GM10266 (cell line): ENCODE measurements around the gene BRINP2.

Experiments
- DNase-seq: peaks from one replicate; pipeline ENCODE4 v3.0.0; 2012; ENCODE audit errors: extremely low spot score
- TF ChIP-seq, protein P1 (sequence below): IDR thresholded peaks from 2 replicates; pipeline ENCODE4 v1.5.1; 2012; ENCODE audit warnings: mild to moderate bottlenecking, low read depth; ENCODE audit not compliant: control insufficient read depth, insufficient read depth; ENCODE audit errors: missing control alignments

The BRINP2 gene

DNA sequence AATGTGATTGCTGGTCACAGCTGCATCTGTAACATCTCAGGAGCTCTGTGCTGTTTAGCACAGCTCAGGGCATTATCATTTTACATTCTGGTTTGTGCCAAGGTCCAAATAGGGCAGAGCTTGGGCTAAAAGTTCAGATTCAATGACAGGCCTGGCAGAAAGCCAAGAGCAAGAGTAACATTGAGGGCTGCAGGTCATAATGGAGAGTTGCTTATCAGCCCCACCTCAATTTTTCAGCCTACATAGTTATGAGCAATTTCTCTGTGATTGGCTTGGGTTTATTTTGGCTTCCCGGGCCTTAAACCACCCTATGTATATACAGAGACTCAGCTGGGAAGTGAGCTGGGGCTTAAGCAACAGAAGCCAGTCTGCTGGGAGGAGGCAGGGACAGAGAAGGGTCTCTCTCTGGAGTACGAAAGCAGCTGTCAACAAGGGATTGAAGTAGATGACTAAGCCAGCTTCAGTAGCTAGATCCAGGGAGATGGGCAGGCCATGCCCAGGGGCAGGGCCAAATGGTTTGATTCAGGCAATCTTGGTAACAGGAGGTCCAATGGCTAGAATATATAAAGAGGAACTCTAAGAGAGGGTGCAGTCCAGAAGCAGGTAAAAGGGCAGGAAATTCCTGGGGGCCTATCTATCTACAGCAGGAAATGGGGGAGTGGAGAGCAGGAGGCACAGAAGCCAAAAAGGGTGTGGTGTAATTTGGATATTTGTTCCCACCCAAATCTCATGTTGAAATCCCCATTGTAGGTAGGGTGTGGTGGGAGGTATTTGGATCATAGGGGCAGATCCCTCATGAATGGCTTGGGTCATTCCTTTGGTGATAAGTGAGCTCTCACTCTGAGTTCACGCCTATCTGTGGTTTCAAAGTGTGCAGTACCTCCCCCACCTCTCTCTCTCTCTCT lies 49.0 kb downstream of the BRINP2 start:
- no peak for DNase-seq
- TF ChIP-seq, protein P1, sequence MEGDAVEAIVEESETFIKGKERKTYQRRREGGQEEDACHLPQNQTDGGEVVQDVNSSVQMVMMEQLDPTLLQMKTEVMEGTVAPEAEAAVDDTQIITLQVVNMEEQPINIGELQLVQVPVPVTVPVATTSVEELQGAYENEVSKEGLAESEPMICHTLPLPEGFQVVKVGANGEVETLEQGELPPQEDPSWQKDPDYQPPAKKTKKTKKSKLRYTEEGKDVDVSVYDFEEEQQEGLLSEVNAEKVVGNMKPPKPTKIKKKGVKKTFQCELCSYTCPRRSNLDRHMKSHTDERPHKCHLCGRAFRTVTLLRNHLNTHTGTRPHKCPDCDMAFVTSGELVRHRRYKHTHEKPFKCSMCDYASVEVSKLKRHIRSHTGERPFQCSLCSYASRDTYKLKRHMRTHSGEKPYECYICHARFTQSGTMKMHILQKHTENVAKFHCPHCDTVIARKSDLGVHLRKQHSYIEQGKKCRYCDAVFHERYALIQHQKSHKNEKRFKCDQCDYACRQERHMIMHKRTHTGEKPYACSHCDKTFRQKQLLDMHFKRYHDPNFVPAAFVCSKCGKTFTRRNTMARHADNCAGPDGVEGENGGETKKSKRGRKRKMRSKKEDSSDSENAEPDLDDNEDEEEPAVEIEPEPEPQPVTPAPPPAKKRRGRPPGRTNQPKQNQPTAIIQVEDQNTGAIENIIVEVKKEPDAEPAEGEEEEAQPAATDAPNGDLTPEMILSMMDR, result no peak

DNA sequence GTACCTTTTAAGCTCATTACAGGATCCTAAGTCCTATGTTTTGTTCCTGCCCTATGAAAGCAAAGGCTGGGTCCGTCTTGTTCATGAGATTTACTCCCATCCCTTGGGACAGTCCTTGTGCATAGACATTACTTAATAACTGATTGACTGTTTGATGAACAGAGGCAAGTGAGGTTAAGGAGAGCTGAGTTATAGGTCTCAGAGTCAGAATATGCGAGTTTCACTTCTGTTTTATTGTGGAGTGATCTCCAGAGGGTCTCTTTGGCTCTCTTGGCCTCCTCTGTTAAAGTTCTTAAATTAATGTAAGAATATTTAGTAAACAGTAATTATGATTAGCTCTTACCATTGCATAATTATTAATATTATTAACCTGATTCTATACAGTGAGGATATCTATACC lies 52.6 kb downstream of the BRINP2 start:
- DNase-seq, result no peak

DNA sequence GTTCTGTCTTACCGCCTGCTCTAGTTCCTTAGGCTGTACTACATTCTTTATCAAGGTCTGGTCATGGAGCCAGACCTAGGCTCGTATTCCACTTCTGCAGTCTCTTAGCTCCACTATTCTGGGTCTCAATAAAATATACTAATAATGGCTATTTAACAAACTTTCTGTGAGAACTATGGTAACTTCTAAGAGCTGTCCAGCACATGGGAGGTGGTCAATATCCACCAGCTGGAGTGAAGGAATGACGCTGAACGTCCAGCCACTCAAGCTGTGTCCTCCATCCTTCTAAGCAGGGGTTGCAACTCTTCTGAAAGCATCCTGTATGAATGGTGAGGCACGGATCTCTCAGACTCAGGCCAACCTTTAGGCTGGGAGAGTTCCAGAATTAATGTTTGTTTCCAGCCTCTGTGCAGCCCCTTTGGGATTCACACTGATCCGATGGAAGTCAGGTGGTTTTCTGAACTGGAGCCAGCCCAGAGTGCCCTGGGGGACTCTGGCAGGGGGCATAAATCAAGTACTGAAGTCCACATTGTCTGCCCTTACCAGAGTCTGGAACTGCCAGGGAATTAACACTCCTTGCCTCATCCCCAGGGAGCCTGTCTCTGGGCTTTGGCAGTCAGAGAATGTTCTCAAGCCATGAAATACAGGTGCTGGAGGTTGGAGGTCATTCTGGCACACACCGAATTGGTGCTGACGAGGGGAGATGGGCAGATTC lies 57.4 kb downstream of the BRINP2 start:
- DNase-seq, result no peak

More for the DNA sequence above, 52.6 kb downstream of the BRINP2 start:
- TF ChIP-seq, protein P1, result no peak

DNA sequence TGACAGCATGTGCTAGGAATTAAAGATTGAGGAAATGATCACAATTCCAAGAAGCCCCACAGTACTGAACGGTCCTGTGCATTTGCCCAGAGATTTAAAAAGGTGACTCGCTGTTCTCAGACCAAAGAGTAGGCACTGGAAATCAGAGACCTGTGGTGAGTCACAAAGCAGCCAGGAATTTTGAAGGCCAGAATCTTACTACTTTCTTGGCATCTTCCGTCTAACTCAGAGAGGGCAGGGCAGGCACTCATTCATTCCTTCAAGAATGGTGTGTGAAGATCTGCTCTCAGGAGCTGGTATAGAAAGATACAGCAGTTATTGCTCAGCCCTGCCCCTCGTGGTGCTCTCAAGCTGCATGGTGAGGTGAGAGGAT lies 57.9 kb downstream of the BRINP2 start:
- TF ChIP-seq, protein P1, result no peak
- no peak for DNase-seq

More for the DNA sequence above, 57.4 kb downstream of the BRINP2 start:
- TF ChIP-seq, protein P1, result no peak

DNA sequence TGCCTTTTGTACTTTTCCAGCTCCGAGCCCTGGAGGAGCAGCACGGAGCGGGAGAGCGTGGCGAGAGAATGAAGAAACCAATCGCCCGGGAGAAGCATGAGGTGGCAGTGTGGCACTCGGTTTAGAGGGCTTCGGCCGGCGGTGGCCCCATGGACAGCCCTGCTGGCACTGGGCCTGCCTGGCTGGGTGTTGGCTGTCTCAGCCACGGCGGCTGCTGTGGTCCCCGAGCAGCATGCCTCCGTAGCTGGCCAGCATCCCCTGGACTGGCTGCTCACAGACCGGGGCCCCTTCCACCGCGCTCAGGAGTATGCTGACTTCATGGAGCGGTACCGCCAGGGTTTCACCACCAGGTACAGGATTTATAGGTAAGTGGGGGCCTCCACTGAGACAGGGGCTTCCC lies 59.0 kb downstream of the BRINP2 start:
- TF ChIP-seq, protein P1, result no peak
- no peak for DNase-seq

DNA sequence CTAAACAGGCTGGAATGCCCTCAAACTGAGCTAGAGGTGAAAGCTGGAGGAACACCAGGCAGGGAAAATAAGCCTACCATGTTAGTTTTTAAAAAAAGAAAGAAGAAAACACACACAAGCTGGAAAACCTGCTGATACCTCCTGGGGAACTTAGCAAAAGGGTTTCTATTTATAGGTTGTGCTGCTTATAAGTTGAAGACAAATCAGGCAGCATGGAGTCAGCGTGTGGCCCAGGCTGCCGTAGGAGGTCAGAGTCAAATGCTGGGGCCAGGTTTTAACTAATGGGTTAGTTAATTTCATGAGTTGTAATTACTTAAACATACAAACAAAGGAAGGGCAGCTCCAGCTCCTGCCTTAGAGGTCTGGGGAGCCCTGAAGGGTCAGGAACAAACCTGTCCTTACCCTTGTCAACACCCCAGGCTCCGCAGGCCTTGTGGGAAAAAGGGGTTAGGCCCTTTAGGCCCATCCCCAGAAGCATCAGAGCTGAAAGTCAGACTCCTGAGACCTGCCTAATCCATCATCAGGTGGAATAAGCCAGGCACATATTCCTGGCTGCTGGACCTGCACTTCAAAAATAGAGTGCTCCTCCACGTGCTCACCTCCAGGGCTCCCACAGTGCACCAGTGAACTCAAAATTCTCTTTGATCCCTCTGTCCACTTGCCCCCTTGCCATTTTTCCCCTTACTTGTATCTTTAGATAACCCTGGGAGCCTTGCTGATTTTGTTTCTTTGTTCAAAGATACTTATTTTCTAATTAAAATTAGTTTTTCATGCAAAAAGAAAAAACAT lies 59.7 kb downstream of the BRINP2 start:
- TF ChIP-seq, protein P1, result no peak
- no peak for DNase-seq
